ENCODE measurements around the gene TTF1.
"Not testable (repeated sequence)": the region's sequence is repeated elsewhere in the genome, so short reads cannot be mapped to it uniquely, and the experiment has no call there.

- TF ChIP-seq CTCF (conservative IDR thresholded peaks at IDR 0.05); EZH2 (IDR thresholded peaks at IDR 0.05; ENCODE audit: low read depth): not testable (repeated sequence)
Observed at GRCh38 chr9:132377769-132378168, 28.9 kb downstream of the TTF1 start.

All from PC-9 (cell line).